SHP77 (cell line): ENCODE data around the gene GBA3.

Source experiments
- DNase-seq, 2 experiments: peaks; one replicate each; lab custom pipeline; 2025; lab: John Stamatoyannopoulos, UW

Gene GBA3

DNA sequence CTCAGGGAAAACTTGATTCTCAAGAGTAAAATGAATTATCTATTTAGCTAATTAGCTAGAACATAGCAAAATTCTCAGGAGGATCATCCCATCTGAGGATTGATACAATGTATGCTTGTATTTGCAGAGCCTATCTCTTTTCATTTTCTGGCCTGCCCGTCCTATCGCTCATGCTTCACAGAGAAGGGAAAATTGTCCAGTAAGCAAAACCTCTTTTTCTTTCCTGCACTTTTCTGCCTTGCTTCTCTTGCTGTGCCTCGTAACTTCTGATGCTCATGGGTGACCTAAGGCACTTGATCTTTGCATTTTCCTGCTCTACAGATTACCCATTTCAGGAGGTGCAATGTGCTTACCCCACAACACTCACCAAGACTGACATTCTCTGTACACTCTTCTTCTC lies 88.1 kb downstream of the GBA3 start:
- DNase-seq: no peak

DNA sequence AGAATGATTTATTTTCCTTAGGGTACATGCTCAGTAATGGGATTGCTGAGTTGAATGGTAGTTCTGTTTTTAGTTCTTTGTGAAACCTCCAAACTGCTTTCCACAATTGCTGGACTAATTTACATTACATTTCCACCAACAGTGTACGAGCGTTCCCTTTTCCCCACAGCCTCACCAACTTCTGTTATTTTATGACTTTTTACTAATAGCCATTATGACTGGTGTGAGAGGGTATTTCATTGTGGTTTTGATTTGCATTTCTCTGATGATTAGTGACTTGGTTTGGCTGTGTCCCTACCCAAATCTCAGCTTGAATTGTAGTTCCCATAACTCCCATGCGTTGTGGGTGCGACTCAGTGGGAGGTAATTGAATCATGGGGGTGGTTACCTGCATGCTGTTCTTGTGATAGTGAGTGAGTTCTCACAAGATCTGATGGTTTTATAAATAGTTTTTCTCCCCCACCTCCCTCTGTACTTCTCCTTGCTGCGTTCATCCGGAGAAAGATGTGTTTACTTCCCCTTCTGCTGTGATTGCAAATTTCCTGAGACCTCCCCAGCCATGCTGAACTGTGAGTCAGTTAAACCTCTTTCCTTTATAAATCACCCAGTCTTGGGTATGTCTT lies 95.1 kb downstream of the GBA3 start:
- no peak for DNase-seq

DNA sequence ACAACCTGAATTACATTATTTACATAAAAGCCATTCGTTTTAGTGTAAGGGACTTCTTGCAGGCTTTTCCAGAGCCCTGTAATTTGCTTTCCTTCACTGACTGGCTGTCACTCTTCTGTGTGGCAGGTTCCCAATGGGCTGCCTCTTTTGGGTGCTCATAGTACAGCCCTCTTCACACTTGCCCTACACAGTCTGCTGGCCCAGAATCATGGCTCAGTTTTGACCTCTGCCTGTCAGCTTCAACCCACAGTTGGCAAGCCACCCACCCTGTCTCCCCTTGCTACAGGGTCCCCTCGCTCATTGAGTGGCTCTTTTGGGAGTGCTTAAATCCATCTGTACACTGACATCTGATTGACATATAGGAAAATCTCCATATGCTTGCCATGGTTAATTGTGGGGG lies 97.9 kb downstream of the GBA3 start:
- no peak for DNase-seq

DNA sequence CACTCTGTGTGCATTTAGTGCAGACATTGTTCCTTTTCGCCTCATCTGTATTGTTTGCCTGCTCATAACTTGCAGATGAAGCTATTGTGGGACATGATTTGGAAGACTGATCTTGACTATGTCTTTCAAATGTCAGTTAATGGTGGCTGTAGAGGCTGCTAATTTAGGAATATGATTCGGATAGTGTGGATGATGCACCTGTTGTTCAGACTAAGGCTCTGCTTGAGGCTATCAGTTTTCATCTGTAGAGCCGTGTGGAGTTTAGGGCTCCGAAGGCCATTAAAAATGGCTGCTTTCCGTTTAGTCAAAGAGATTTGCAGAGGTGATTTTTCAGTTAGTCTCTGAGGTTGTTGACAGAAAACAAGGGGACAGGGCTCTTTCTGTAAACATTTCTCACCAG lies 102.0 kb downstream of the GBA3 start:
- DNase-seq: no peak

DNA sequence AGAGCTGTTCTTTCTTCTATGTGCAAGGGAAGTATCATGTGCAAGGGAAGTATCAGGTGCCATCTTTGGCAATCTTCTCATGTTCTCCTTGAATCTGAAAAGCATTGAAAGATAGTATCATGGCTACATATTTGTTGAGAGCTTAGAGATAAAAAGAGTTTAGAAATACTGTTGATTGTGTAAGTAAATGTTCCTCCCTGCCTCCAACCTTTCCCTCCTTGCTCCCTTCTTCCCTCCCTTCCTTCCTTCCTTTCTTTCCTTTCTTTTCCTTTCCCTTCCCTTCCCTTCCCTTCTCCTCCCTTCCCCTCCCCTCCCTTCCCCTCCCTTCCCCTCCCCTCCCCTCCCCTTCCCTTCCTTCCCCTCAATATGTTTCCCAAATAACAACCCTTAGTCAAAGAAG lies 108.7 kb downstream of the GBA3 start:
- no peak for DNase-seq

DNA sequence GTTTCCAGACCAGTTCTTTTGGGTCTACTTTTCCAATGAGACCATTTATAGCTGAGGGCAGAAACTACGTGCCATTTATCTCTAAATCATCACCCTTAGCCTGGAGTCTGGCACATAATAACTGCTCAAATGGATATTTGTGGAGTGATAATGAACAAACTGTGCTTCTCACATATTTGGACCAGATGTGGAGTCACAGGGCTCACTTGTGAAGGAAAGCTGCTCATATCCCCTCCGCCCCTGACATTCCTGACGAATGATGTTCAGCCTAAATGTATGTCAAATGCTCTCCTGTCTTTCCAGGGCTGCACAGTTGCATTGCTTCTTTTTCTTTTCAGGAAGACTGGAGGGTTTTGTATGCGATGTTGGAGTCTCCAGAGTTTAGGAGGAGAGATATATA lies 110.1 kb downstream of the GBA3 start:
- no peak for DNase-seq

DNA sequence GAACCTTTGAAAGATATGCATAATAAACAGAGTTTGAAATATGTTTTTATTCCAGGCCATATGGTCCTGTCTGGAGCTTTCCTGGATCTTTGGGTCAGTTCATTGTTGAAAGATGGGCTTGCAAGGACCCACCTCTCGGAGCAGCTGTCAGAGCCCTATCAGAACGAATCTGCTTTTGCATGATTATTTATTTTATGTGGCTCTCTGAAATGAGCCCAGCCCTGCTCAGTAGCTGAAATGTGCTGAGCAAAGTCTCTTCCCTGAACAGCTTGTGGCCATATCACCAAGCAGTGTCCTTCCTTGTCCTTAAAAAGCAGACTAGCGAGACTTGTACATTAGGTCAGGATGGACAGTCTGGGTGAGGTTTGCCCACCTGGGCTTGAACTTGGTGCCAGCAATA lies 110.8 kb downstream of the GBA3 start:
- no peak for DNase-seq

DNA sequence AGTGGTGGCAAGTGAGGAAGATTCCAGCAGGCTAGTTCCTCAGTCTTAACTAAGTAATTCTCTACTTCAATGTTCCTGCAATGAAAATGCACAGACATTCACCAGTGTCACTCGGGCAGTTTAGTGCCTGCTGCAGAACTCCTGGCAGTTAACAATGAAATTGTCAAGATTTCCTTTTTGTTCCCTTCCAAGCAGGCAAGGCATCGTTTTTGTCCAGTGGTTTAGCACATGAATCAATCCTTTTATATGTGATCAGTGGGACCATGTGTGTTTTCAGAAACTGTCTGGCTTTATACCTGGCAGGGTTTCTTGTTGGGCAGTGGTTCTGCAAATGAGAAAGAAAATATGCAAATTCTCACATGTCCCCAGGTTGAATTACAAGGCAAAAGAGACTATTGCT lies 122.2 kb downstream of the GBA3 start:
- no peak for DNase-seq

DNA sequence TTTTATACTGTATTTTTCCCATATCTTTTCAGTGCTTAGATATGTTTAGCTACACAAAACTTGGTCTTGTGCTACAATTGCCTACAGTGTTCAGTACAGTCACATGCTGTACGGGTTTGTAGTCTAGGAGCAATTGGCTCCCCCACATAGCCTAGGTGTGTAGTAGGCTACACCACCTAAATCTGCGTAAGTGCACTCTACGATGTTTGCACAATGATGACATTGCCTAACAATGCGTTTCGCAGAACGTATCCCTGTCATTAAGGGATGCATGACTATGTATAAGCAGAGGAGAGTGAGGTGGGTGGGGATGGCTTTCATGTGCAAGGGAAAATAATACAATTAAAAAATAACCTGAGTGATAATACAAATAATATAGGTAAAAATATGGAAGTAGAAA lies 131.4 kb downstream of the GBA3 start:
- DNase-seq: peak in 1 of 2 experiments; percentile 0

DNA sequence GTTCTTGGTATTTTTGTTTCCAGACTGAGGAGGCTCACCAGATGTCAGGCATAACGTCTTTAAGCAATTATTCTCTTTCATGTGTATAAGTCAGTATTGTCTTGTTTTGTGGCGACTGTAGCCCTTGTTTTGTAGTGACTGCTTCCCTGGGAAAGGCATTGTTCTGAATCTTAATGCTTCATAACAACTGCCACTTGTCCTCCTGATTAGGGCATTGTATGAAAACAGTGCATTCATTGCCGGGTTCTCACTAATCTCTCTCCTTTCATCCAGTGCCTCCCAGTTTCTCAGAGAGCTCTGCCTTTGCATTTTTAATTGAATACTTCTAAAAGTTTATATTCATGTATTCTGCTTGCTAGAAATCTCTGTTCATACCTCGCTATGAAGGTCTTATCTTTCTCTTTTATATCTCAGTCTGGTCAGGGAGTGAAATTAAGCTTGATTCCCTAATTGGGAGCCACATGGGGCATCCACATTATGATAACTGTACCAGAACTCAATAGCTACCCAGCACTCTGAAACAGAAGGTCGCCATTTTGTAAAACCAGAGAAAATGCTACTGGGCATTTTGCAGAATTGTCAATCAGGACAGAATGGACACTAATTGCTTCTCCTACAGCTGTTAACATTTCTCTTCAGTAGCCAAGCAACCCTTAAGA lies 149.8 kb downstream of the GBA3 start:
- no peak for DNase-seq

DNA sequence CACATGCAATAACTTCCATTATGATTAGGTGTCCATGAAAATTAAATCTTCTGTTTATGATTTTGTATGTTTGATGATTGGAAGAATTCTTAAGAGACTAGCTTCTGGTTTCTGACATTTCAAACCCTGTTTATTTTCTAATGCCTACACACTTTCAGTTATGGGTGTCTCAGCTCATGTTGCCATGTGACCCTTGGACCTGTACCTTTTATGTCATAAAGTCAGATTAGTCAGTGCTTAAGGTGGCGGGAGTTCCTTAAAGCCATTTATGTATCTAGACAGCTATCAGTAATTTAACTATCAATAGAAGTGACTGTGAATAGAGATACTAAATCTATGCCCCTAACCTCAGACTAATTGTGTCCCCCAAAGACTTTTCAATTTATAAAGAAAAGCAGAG lies 155.6 kb downstream of the GBA3 start:
- no peak for DNase-seq

DNA sequence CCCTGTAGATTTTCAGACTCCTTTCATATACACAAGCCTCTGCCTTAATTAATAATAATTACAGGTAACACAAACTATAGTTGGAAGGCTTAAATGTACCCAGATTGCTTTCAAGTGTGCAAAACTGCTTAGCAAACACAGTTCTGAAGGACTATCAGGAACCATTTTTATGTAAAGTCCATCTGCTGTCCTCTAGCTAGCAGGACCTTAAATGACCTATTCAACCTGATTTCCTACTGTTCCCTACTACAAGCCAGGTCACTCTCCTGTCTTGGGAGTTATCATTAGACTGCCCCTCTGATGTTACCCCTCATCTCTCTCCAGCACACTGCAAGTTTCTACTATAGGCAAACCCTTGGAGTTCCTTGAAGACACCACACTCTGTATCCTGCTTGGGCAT lies 157.3 kb downstream of the GBA3 start:
- DNase-seq: no peak

DNA sequence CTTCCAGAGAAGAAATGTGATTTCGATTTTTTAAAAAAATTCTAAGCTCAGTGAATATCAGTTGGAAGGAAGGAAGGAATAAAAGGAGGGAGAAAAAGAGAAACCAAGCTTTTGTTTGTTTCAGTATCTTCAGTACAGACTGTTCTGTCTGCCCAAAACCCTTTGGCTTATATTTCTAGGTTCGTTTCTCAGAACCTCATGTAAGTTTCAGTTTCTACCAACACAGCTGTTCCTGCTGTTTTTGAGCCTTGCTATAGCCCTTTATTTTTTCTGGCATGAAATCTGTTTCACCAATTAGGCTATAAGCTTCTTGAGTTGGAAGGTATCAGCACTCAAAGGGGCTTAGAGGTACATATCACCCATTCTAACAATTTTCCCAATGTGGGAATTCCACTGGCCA lies 157.9 kb downstream of the GBA3 start:
- no peak for DNase-seq

DNA sequence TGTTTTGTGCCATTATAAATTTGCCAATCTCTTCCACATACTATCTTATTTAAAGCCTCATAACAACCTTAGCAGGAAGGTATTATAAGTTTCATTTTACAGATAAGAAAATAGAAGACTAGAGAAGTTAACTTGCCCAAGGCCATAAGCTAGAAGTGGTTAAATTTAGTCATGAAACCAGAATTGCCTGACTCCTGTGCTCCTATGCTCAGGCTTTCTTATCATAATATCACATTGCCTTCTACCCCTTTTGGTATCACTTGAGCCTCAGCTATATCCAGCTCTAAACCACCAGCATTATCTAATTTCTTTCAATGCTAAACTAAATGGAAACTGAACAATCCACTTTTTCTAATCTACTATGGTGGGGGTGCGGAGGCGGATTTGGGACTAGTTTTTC lies 164.7 kb downstream of the GBA3 start:
- no peak for DNase-seq

DNA sequence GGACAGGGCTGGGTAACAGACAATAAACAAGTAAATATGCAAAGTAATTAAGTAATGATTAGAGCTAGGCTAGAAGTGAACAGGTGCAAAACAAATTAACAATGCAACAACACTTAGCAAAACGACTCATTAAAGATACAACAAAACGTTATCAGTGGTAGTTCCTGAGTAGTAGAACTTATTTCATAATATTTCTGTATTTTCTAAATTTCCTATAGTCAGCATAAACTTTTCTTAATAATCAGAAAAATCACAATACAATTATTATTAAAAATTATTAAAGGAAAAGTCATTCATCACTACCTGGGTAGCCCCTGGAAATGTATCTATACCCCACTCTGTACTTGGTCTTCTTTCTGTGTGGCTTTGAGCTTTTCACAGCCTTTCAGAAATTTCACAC lies 166.6 kb downstream of the GBA3 start:
- DNase-seq: no peak
